Spleen (tissue), 11 donors: ENCODE results near the gene STRBP. TPM values are rescaled to one million over a fixed set of nuclear protein-coding genes. Genes with fewer than 3 reads are reported as not detected.

ENCODE experiments used
- DNase-seq: peaks from one replicate; pipeline ENCODE4 v3.0.0-alpha.2; 2020
- H3K27ac ChIP-seq, 8 donors: fragments of 200-600 bp; sonication (generic) in 7 of 8; 1 replicate in 4 of 8; 2 replicates in 4 of 8; pipeline versions ENCODE4 v1.5.0 to v1.8.0; 2016 to 2021; ENCODE audit warnings: inconsistent platforms in 4 of 8, mild to moderate bottlenecking in 4 of 8, moderate library complexity in 1 of 8
- H3K27me3 ChIP-seq, 7 donors: fragments of 200-600 bp; sonication (generic) in 6 of 7; replicated peaks in 1 of 7; 1 replicate in 4 of 7; 2 replicates in 3 of 7; pipeline versions ENCODE4 v1.5.0 to v1.8.0; 2016 to 2021; ENCODE audit warnings: inconsistent platforms in 3 of 7, mild to moderate bottlenecking in 1 of 7
- H3K36me3 ChIP-seq, 6 donors: fragments of 200-600 bp; sonication (generic) in 5 of 6; 1 replicate in 4 of 6; 2 replicates in 2 of 6; pipeline versions ENCODE4 v1.5.0 to v1.8.0; 2016 to 2021; ENCODE audit warnings: inconsistent platforms in 2 of 6
- H3K4me1 ChIP-seq, 6 donors: fragments of 200-600 bp; sonication (generic) in 5 of 6; 1 replicate in 3 of 6; 2 replicates in 3 of 6; pipeline versions ENCODE4 v1.5.0 to v1.8.0; 2016 to 2021; ENCODE audit warnings: inconsistent platforms in 3 of 6
- H3K4me3 ChIP-seq, 8 donors: fragments of 200-600 bp; sonication (generic) in 7 of 8; 1 replicate in 4 of 8; 2 replicates in 4 of 8; pipeline versions ENCODE4 v1.5.0 to v1.8.0; 2016 to 2021; ENCODE audit warnings: inconsistent platforms in 4 of 8, mild to moderate bottlenecking in 4 of 8, moderate library complexity in 2 of 8
- H3K9me3 ChIP-seq, 8 donors: fragments of 200-600 bp; sonication (generic) in 7 of 8; 1 replicate in 4 of 8; 2 replicates in 4 of 8; pipeline versions ENCODE4 v1.5.0 to v1.8.0; 2016 to 2021; ENCODE audit warnings: inconsistent platforms in 4 of 8
- CTCF ChIP-seq, 11 experiments: fragments of 200-600 bp in 7 of 11; fragments of 450-650 bp in 4 of 11; sonication (generic) in 4 of 11; IDR thresholded peaks in 8 of 11; conservative IDR thresholded peaks in 3 of 11; 1 replicate in 7 of 11; 2 replicates in 4 of 11; pipeline versions ENCODE4 v1.4.0 to v1.8.0; 2016 to 2021; ENCODE audit warnings: antibody characterized with exemption in 11 of 11, inconsistent platforms in 4 of 11, mild to moderate bottlenecking in 1 of 11
- POLR2A ChIP-seq, 3 donors: fragments of 450-650 bp; IDR thresholded peaks; one replicate each; pipeline ENCODE4 v1.5.1; 2017; ENCODE audit warnings: antibody characterized with exemption in 3 of 3, mild to moderate bottlenecking in 1 of 3
- POLR2AphosphoS5 ChIP-seq, 3 donors: sonication (generic); formaldehyde crosslinking; IDR thresholded peaks; one replicate each; pipeline ENCODE4 v1.5.1; 2017; ENCODE audit warnings: antibody characterized with exemption in 3 of 3
- WGBS, 5 donors: extraction: QIAGEN DNeasy Blood & Tissue Kit in 3 of 5; methylation state at CpG; one replicate each; pipeline versions ENCODE4 v1.1.5 to v1.1.7; 2013 to 2018; 5-methylcytosine and 5-hydroxymethylcytosine counted together
- intact Hi-C: fragments of 100-400 bp; cut with DNase I; formaldehyde crosslinking; loops from one replicate; pipeline ENCODE4 v1.15.0; 2023; ENCODE audit warnings: low total_unique reads
- polyA plus RNA-seq, 3 donors: library from polyadenylated mRNA; stranded (reverse); fragments of 200-250 nt; gene quantifications; one replicate each; pipeline ENCODE4 v1.2.1, GENCODE V29; 2013
- total RNA-seq, 7 donors: library from RNA; depleted of rRNA in 3 of 7; stranded (reverse); fragments of >200 nt in 3 of 7; fragmentation: NEBNext Ultra II Directional in 4 of 7; extraction: Animal tissue kit (Norgen Biotek cat#: 25700) in 4 of 7; gene quantifications; one replicate each; pipeline versions ENCODE4 v1.1.0 to v1.2.1, GENCODE V29; 2016 to 2021
- donor health status: healthy with polysubstance abuse.
- donor health status: DM: no; HTN: no; CAD: no; lungs with moderate emphysema.
- donor health status: DM: no; HTN: no; CAD: no.
- donor health status: Bipolar disorder and iron deficiency.
- donor health status: healthy.
- donor health status: DM: no; HTN: no; CAD: no.
- donor health status: DM: yes; HTN: yes; CAD: no.

The STRBP gene
- total and polyA plus RNA-seq, 10 donors = 23.8 to 57.1 (median 36.7) TPM

- Histone ChIP-seq H3K4me1 (no peaks in the 10 kb centered on the region), H3K9me3 (peaks cover 0 to 9% (median 2%) of the 10 kb centered on the region in 8 donors), H3K27me3 (no peaks in the 10 kb centered on the region), H3K27ac (no peak overlapping the region), H3K4me3 (no peak overlapping the region), H3K36me3 (peaks cover 0 to 85% (median 11%) of the 10 kb centered on the region in 6 donors)
- intact Hi-C loops = no loop called here
- WGBS, 5 donors = 83 to 90% (median 90%) methylated on average over 5 of the region's 5 CpGs
- DNase-seq = no peak
- no peak for TF ChIP-seq CTCF (IDR thresholded peaks at IDR 0.05 in 8 of 11, conservative IDR thresholded peaks at IDR 0.05 in 3 of 11)
- TF ChIP-seq POLR2A (IDR thresholded peaks at IDR 0.05) = no peak
- no peak for TF ChIP-seq POLR2AphosphoS5 (IDR thresholded peaks at IDR 0.05)
Observed at GRCh38 chr9:123150708-123151503, 117.5 kb downstream of the STRBP start.

DNA sequence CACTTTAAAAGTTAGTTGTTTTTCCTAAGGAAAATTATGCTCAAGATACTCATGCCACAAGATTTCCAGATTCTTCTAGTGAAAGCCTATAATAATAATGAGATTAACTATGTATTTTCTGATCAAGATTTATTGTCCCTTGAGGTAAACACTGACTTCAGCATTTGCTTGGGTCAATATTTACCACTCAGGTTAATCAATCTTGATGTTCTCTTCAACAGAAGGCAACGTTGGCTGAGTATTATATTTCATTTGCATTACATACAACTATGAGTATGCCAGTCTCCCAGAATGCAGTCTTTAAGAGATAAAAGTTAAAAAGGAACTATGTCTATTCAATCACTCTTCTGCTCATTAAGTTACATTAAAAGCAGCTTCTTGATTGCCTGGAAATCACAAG lies 119.3 kb downstream of the STRBP start:
- TF ChIP-seq POLR2AphosphoS5 (IDR thresholded peaks at IDR 0.05) (no peak), CTCF (IDR thresholded peaks at IDR 0.05 in 8 of 11, conservative IDR thresholded peaks at IDR 0.05 in 3 of 11) (no peak), POLR2A (IDR thresholded peaks at IDR 0.05) (no peak)
- Histone ChIP-seq H3K4me1 (no peaks in the 10 kb centered on the region), H3K36me3 (peaks cover 0 to 73% (median 10%) of the 10 kb centered on the region in 6 donors), H3K27ac (no peak overlapping the region), H3K4me3 (no peak overlapping the region), H3K9me3 (peaks cover 0 to 9% (median 2%) of the 10 kb centered on the region in 8 donors), H3K27me3 (no peaks in the 10 kb centered on the region)
- 70 to 85% (median 79%) methylated on average over 1 of the region's 1 CpG for WGBS, 5 donors
- no peak for DNase-seq
- intact Hi-C loops = no loop called here

DNA sequence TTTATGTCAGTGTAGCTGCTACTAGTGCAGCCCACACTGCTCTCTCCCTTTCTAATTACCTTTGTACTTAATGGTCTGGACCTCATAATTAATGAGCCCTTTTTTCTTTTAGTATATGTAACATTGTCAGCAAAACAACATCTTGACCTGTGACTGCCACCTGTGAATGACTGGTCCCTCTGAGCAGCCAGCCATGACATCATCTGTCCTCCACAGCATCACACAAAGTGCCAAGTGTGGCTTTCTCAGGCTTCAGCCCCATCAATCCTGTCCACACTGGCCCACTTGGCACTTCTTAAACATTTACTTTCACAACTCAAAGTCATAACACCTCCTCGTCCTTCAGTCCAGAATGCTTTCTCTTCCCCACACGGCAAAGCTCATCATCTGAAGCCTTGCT lies 130.2 kb downstream of the STRBP start:
- Histone ChIP-seq H3K27me3 (no peaks in the 10 kb centered on the region), H3K9me3 (no peaks in the 10 kb centered on the region), H3K36me3 (peaks cover 0 to 52% (median 14%) of the 10 kb centered on the region in 6 donors), H3K4me1 (no peaks in the 10 kb centered on the region), H3K27ac (no peak overlapping the region), H3K4me3 (no peak overlapping the region)
- 92 to 97% (median 93%) methylated on average over 2 of the region's 2 CpGs for WGBS, 5 donors
- no peak for TF ChIP-seq POLR2A (IDR thresholded peaks at IDR 0.05)
- no peak for DNase-seq
- intact Hi-C loops = loop anchor here (10.0 kb wide), 1 partner anchor 57 kb away; no protein-coding TSS in a partner anchor

DNA sequence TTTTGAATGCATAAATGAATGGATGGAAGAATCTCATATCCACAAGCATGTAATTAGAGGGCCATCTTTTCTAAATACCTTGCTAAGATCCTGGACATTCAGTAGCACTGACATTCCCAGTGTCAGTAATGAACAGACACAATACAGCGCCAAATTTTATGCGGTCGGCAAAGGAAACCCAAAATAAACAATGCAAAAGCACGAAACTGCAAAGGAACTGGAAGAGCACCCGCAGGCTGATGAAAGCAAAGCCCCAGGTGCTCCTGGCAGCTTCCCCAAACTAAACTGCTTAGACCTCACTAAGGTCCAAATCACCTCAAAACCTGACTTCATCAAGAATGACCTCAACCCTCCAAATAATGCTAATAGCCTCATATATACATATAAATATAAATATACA lies 133.0 kb downstream of the STRBP start:
- H3K27me3 ChIP-seq = no peaks in the 10 kb centered on the region
- H3K27ac ChIP-seq = no peak overlapping the region
- 91 to 95% (median 92%) methylated on average over 5 of the region's 5 CpGs for WGBS, 5 donors
- peaks cover 0 to 79% (median 26%) of the 10 kb centered on the region in 6 donors for H3K36me3 ChIP-seq
- no peaks in the 10 kb centered on the region for H3K4me1 ChIP-seq
- TF ChIP-seq POLR2AphosphoS5 (IDR thresholded peaks at IDR 0.05) = no peak
- TF ChIP-seq POLR2A (IDR thresholded peaks at IDR 0.05) = no peak
- TF ChIP-seq CTCF (IDR thresholded peaks at IDR 0.05 in 8 of 11, conservative IDR thresholded peaks at IDR 0.05 in 3 of 11) = no peak
- intact Hi-C loops = loop anchor here (10.0 kb wide), 1 partner anchor 59 kb away; no protein-coding TSS in a partner anchor
- no peaks in the 10 kb centered on the region for H3K9me3 ChIP-seq
- no peak overlapping the region for H3K4me3 ChIP-seq
- DNase-seq = no peak
